ENCODE results near the gene PTPRJ. TPM values are rescaled to one million over a fixed set of nuclear protein-coding genes. Genes with fewer than 3 reads are reported as not detected.

PTPRJ gene
- total RNA-seq, 1 experiment from 2014 or later: 43.7 TPM

- TF ChIP-seq CTCF (conservative IDR thresholded peaks at IDR 0.05) (no peak), EZH2 (IDR thresholded peaks at IDR 0.05; ENCODE audit: low read depth) (no peak)
- no peaks in the 10 kb centered on the region for H3K27me3 ChIP-seq (ENCODE audit: insufficient read depth, low read depth)
- intact Hi-C loops (cut with micrococcal nuclease; ENCODE audit: unreplicated experiment): no loop called here
- H3K36me3 ChIP-seq (ENCODE audit: low read depth): no peaks in the 10 kb centered on the region
- H3K4me2 ChIP-seq: no peak overlapping the region
- no peak for DNase-seq
- H3K9me2 ChIP-seq (ENCODE audit: insufficient read depth): no peaks in the 10 kb centered on the region
- peaks cover 9% of the 10 kb centered on the region; the same call in 1 of the 2 replicates for H4K20me1 ChIP-seq (ENCODE audit: insufficient read depth)
- POLR2A ChIA-PET (ENCODE audit: unreplicated experiment): no interaction called here
- H3K9me3 ChIP-seq (ENCODE audit: insufficient read depth, low read depth): no peaks in the 10 kb centered on the region
- H2AFZ ChIP-seq: no peak overlapping the region
- H3K4me1 ChIP-seq (replicated peaks; ENCODE audit: insufficient read depth): peaks cover 33% of the 10 kb centered on the region
- H3K4me3 ChIP-seq: no peak overlapping the region
- CTCF ChIA-PET: interaction anchor here (0.6 kb wide), 1 partner anchor 1300 kb away, joined by 4 read pairs; no protein-coding TSS in a partner anchor
- no TSS peak for BruUV-seq (replicated peaks)
- H3K27ac ChIP-seq: no peak overlapping the region
- H3F3A ChIP-seq (ENCODE audit: insufficient read depth, low read depth): peaks cover 20% of the 10 kb centered on the region; the same call in 1 of the 2 replicates
- peaks cover 97% of the 10 kb centered on the region for H3K79me2 ChIP-seq (ENCODE audit: low read depth)
Measured at GRCh38 chr11:48011798-48012391, 31.5 kb downstream of the PTPRJ start.

- no peak for TF ChIP-seq CTCF (conservative IDR thresholded peaks at IDR 0.05)
- TF ChIP-seq EZH2 (IDR thresholded peaks at IDR 0.05; ENCODE audit: low read depth): no peak
- no peaks in the 10 kb centered on the region for H3K27me3 ChIP-seq (ENCODE audit: insufficient read depth, low read depth)
- H3K4me1 ChIP-seq (replicated peaks; ENCODE audit: insufficient read depth): peaks cover 23% of the 10 kb centered on the region
- H3K36me3 ChIP-seq (ENCODE audit: low read depth): no peaks in the 10 kb centered on the region
- H3K9me3 ChIP-seq (ENCODE audit: insufficient read depth, low read depth): no peaks in the 10 kb centered on the region
- peaks cover 97% of the 10 kb centered on the region for H3K79me2 ChIP-seq (ENCODE audit: low read depth)
- intact Hi-C loops (cut with micrococcal nuclease; ENCODE audit: unreplicated experiment): no loop called here
- peaks cover 17% of the 10 kb centered on the region; the same call in 1 of the 2 replicates for H3F3A ChIP-seq (ENCODE audit: insufficient read depth, low read depth)
- H3K9me2 ChIP-seq (ENCODE audit: insufficient read depth): no peaks in the 10 kb centered on the region
- H4K20me1 ChIP-seq (ENCODE audit: insufficient read depth): peaks cover 18% of the 10 kb centered on the region; the same call in 1 of the 2 replicates
- H2AFZ ChIP-seq: no peak overlapping the region
- POLR2A ChIA-PET (ENCODE audit: unreplicated experiment): interaction anchor here (0.5 kb wide), 1 partner anchor 205 kb away, joined by 4 read pairs; no protein-coding TSS in a partner anchor
- 0 out of 2 replicates have a peak overlapping the region, but pooled peaks have one; percentile 7 for H3K27ac ChIP-seq
- DNase-seq: peak; percentile 46 to 56
- H3K4me2 ChIP-seq: no peak overlapping the region
- no peak overlapping the region for H3K4me3 ChIP-seq
- BruUV-seq (replicated peaks): no TSS peak
- CTCF ChIA-PET: no interaction called here
Measured at GRCh38 chr11:48013269-48013901, 33.0 kb downstream of the PTPRJ start.

GRCh38 chr11:48014917-48015316 is 34.6 kb downstream of the PTPRJ start:
- Histone ChIP-seq H3K9me3 (ENCODE audit: insufficient read depth, low read depth) (no peaks in the 10 kb centered on the region), H3K4me3 (no peak overlapping the region), H3K27ac (no peak overlapping the region), H3K4me2 (no peak overlapping the region), H4K20me1 (ENCODE audit: insufficient read depth) (peaks cover 18% of the 10 kb centered on the region; the same call in 1 of the 2 replicates), H3K27me3 (ENCODE audit: insufficient read depth, low read depth) (no peaks in the 10 kb centered on the region), H3K9me2 (ENCODE audit: insufficient read depth) (no peaks in the 10 kb centered on the region), H3F3A (ENCODE audit: insufficient read depth, low read depth) (peaks cover 17% of the 10 kb centered on the region; the same call in 1 of the 2 replicates), H2AFZ (no peak overlapping the region), H3K79me2 (ENCODE audit: low read depth) (peaks cover 96% of the 10 kb centered on the region), H3K4me1 (replicated peaks; ENCODE audit: insufficient read depth) (peaks cover 23% of the 10 kb centered on the region), H3K36me3 (ENCODE audit: low read depth) (0 out of 2 replicates have a peak, but pooled peaks cover 4% of the 10 kb centered on the region)
- ChIA-PET CTCF (no interaction called here), POLR2A (ENCODE audit: unreplicated experiment) (no interaction called here)
- BruUV-seq (replicated peaks): no TSS peak
- TF ChIP-seq CTCF (conservative IDR thresholded peaks at IDR 0.05) (no peak), EZH2 (IDR thresholded peaks at IDR 0.05; ENCODE audit: low read depth) (no peak)
- no peak for DNase-seq
- intact Hi-C loops (cut with micrococcal nuclease; ENCODE audit: unreplicated experiment): loop anchor here (5.0 kb wide), 1 partner anchor 37 kb away; no protein-coding TSS in a partner anchor

Data from PC-9 (cell line).